Neural cell (in vitro differentiated cells): Measurements from ENCODE around the gene BUD31. TPM values are rescaled to one million over a fixed set of nuclear protein-coding genes. Genes with fewer than 3 reads are reported as not detected.

Source experiments
- H2AFZ ChIP-seq: fragments of 200-600, 300-800 bp; sonication (generic), shearing (Covaris generic); 2 replicates; pipeline ENCODE4 v1.6.0; 2014; ENCODE audit warnings: low read depth, mild to moderate bottlenecking, antibody characterized with exemption, low read length, moderate library complexity
- H3F3A ChIP-seq: fragments of 200-600 bp; shearing (Covaris generic); 2 replicates; pipeline ENCODE4 v1.6.1; 2016; ENCODE audit warnings: mild to moderate bottlenecking, moderate library complexity, mixed read lengths, antibody characterized with exemption, low read length; ENCODE audit not compliant: insufficient read depth, poor library complexity, severe bottlenecking
- H3K27ac ChIP-seq: fragments of 200-600, 300-800 bp; sonication (generic), shearing (Covaris generic); 2 replicates; pipeline ENCODE4 v1.5.1; 2014; ENCODE audit warnings: mild to moderate bottlenecking, low read length, moderate library complexity
- H3K27me3 ChIP-seq: fragments of 300-800, 200-600 bp; sonication (generic), shearing (Covaris generic); 2 replicates; pipeline ENCODE4 v1.6.0; 2014; ENCODE audit warnings: mild to moderate bottlenecking, low read depth, low read length, moderate library complexity; ENCODE audit not compliant: insufficient read depth
- H3K36me3 ChIP-seq: fragments of 300-800, 200-600 bp; sonication (generic), shearing (Covaris generic); 2 replicates; pipeline ENCODE4 v1.5.1; 2014; ENCODE audit warnings: mild to moderate bottlenecking, antibody characterized with exemption, low read length, moderate library complexity; ENCODE audit not compliant: insufficient read depth
- H3K4me2 ChIP-seq: fragments of 300-800, 200-600 bp; sonication (generic), shearing (Covaris generic); 2 replicates; pipeline ENCODE4 v1.6.0; 2014; ENCODE audit warnings: mild to moderate bottlenecking, low read length
- H3K4me3 ChIP-seq: fragments of 300-800, 200-600 bp; sonication (generic), shearing (Covaris generic); 2 replicates; pipeline ENCODE4 v1.5.1; 2014; ENCODE audit warnings: mild to moderate bottlenecking, low read length, moderate library complexity
- H3K79me2 ChIP-seq: fragments of 200-600 bp; shearing (Covaris generic); replicated peaks from 2 replicates; pipeline ENCODE4 v1.6.0; 2014; ENCODE audit warnings: mild to moderate bottlenecking, low read length, moderate library complexity; ENCODE audit not compliant: insufficient read depth
- H3K9ac ChIP-seq: fragments of 300-800, 200-600 bp; sonication (generic), shearing (Covaris generic); 2 replicates; pipeline ENCODE4 v1.6.1; 2016; ENCODE audit warnings: mild to moderate bottlenecking, low read length, mixed read lengths
- H3K9me2 ChIP-seq: fragments of 200-600 bp; shearing (Covaris generic); 2 replicates; pipeline ENCODE4 v1.6.1; 2016; ENCODE audit warnings: mild to moderate bottlenecking, low read length, mixed read lengths; ENCODE audit not compliant: insufficient read depth
- H3K9me3 ChIP-seq: fragments of 200-600, 300-800 bp; sonication (generic), shearing (Covaris generic); 2 replicates; pipeline ENCODE4 v1.6.1; 2016; ENCODE audit warnings: mild to moderate bottlenecking, mixed run types, low read length, moderate library complexity, mixed read lengths
- H4K20me1 ChIP-seq: fragments of 200-600 bp; shearing (Covaris generic); 2 replicates; pipeline ENCODE4 v1.6.1; 2016; ENCODE audit warnings: mild to moderate bottlenecking, mixed run types; ENCODE audit not compliant: insufficient read depth
- CTCF ChIP-seq: fragments of 450-650 bp; IDR thresholded peaks from 2 replicates; pipeline ENCODE4 v1.5.1; 2014; ENCODE audit warnings: antibody characterized with exemption, mild to moderate bottlenecking, moderate library complexity; ENCODE audit not compliant: poor library complexity, severe bottlenecking
- EP300 ChIP-seq: fragments of 450-650 bp; conservative IDR thresholded peaks from 2 replicates; pipeline ENCODE4 v1.6.1; 2014; ENCODE audit warnings: antibody characterized with exemption, mild to moderate bottlenecking, moderate library complexity; ENCODE audit not compliant: poor library complexity, severe bottlenecking
- EZH2 ChIP-seq: fragments of 200-600, 300-800 bp; shearing (Covaris generic), sonication (generic); IDR thresholded peaks from 2 replicates; pipeline ENCODE4 v1.6.1; 2014; ENCODE audit warnings: antibody characterized with exemption, low read length, borderline replicate concordance, mild to moderate bottlenecking; ENCODE audit not compliant: insufficient read depth, poor library complexity, severe bottlenecking
- MXI1 ChIP-seq: fragments of 450-650 bp; conservative IDR thresholded peaks from 2 replicates; pipeline ENCODE4 v1.6.1; 2014; ENCODE audit warnings: antibody characterized with exemption, mild to moderate bottlenecking; ENCODE audit not compliant: poor library complexity, severe bottlenecking
- POLR2AphosphoS5 ChIP-seq: IDR thresholded peaks from 2 replicates; pipeline ENCODE4 v1.6.1; 2012
- RAD21 ChIP-seq: fragments of 450-650 bp; conservative IDR thresholded peaks from 2 replicates; pipeline ENCODE4 v1.6.1; 2014; ENCODE audit warnings: antibody characterized with exemption, mild to moderate bottlenecking, moderate library complexity
- REST ChIP-seq: IDR thresholded peaks from 2 replicates; pipeline ENCODE4 v1.6.1; 2012; ENCODE audit warnings: borderline replicate concordance
- SMC3 ChIP-seq: fragments of 450-650 bp; conservative IDR thresholded peaks from 2 replicates; pipeline ENCODE4 v1.6.1; 2014; ENCODE audit warnings: antibody characterized with exemption, mild to moderate bottlenecking, moderate library complexity; ENCODE audit not compliant: poor library complexity
- TAF1 ChIP-seq: IDR thresholded peaks from 2 replicates; pipeline ENCODE4 v1.6.1; 2012; ENCODE audit warnings: low read depth
- polyA plus RNA-seq: library from polyadenylated mRNA; depleted of rRNA; stranded (reverse); fragments of >200 nt; gene quantifications from 2 replicates; pipeline ENCODE4 v1.2.3, GENCODE V29; 2014

The BUD31 gene
- polyA plus RNA-seq, 1 donor from 2014 or later: 251 TPM

- H3K9me3 ChIP-seq: no peaks in the 10 kb centered on the region
- no peaks in the 10 kb centered on the region for H3F3A ChIP-seq
- H3K9me2 ChIP-seq: no peaks in the 10 kb centered on the region
- H3K9ac ChIP-seq: peak overlapping the region; percentile 52
- no peak overlapping the region for H2AFZ ChIP-seq
- H3K4me2 ChIP-seq: no peak overlapping the region
- no peaks in the 10 kb centered on the region for H3K36me3 ChIP-seq
- no peaks in the 10 kb centered on the region for H3K79me2 ChIP-seq
- H3K27me3 ChIP-seq: peaks cover 10% of the 10 kb centered on the region
- H3K27ac ChIP-seq: no peak overlapping the region
- no peaks in the 10 kb centered on the region for H4K20me1 ChIP-seq
- TF ChIP-seq REST (no peak), EP300 (no peak), TAF1 (no peak), EZH2 (no peak), CTCF (no peak), POLR2AphosphoS5 (no peak), RAD21 (no peak), MXI1 (no peak), SMC3 (no peak)
- peak overlapping the region; percentile 67 for H3K4me3 ChIP-seq
Observed at GRCh38 chr7:99375070-99375807, 33.5 kb upstream of the BUD31 start.

- no peak overlapping the region for H2AFZ ChIP-seq
- H3K4me3 ChIP-seq: no peak overlapping the region
- H3K27ac ChIP-seq: no peak overlapping the region
Observed at GRCh38 chr7:99379043-99379577, 29.7 kb upstream of the BUD31 start.

More at GRCh38 chr7:99379043-99379577, 29.7 kb upstream of the BUD31 start:
- Histone ChIP-seq H3K27me3 (peaks cover 10% of the 10 kb centered on the region), H3K9ac (no peak overlapping the region), H3F3A (no peaks in the 10 kb centered on the region), H3K36me3 (no peaks in the 10 kb centered on the region), H3K9me3 (no peaks in the 10 kb centered on the region), H3K9me2 (no peaks in the 10 kb centered on the region), H3K4me2 (no peak overlapping the region), H4K20me1 (no peaks in the 10 kb centered on the region), H3K79me2 (no peaks in the 10 kb centered on the region)
- TF ChIP-seq EZH2: no peak
- TF ChIP-seq SMC3: no peak
- no peak for TF ChIP-seq REST
- no peak for TF ChIP-seq MXI1
- TF ChIP-seq RAD21: no peak
- no peak for TF ChIP-seq EP300
- TF ChIP-seq POLR2AphosphoS5: no peak
- no peak for TF ChIP-seq TAF1
